ENCODE measurements around the gene TPD52L1. TPM values are rescaled to one million over a fixed set of nuclear protein-coding genes. Genes with fewer than 3 reads are reported as not detected.

Gene TPD52L1
- total RNA-seq, 1 donor from 2014 or later: 7.2 TPM

DNA sequence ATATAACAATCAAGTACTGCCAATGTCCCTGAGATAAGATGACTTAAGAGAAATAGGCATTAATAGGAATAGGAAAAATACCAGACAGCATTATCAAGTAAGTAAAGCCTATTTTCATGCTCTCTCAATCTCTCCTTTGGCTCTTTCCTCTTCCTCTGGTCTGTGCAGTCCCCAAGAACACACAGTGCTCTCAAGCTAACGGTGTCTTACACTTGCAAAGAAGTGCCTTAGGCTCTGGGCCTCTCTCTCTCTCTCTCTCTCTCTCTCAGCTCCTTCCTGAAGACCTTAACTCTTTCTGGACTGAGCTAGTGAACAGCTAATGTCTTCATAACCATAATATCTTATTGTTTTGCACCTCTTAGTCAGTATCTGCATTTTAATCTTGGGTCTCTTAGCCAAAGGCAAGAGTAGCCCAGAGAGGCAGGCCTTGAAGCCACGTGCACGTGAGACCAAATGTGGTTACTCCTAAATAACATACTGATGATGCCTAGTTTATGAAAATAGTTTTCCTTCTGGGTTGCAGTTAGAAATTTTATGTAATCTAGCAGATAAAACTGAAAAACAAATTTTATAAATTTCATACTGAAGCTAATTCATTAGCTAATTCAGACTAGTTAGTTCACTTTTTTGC is 70.8 kb downstream of the TPD52L1 start:
- H3K27ac Mint-ChIP-seq (ENCODE audit: unreplicated experiment): peak overlapping the region; percentile 16
- DNase-seq (ENCODE audit: extremely low spot score, unreplicated experiment): no peak

DNA sequence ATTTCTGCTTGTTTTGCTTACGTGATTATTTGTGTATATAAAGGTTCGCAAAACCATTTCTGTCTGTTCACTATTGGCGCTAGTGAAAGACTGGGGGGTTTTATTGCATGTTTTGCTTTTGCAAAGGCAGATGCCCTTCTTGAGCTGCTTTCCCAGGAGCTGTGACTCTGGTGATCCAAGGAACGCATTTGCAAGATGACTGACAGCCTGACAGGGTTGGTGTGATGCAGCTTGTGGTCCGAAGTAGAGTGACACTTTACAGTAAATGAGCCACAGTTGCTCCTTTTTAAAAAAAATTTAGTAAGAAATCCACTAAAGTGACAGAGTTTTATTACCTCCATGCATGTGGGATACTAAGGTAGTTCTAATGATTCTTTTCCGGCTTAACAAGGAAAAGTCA is 73.7 kb downstream of the TPD52L1 start:
- H3K27me3 Mint-ChIP-seq (ENCODE audit: unreplicated experiment): no peaks in the 10 kb centered on the region
- no peak overlapping the region for H3K27ac Mint-ChIP-seq (ENCODE audit: unreplicated experiment)
- no peak overlapping the region for H3K4me3 Mint-ChIP-seq (ENCODE audit: unreplicated experiment)
- H3K9me3 Mint-ChIP-seq (ENCODE audit: unreplicated experiment): no peaks in the 10 kb centered on the region
- TF ChIP-seq, protein P1, sequence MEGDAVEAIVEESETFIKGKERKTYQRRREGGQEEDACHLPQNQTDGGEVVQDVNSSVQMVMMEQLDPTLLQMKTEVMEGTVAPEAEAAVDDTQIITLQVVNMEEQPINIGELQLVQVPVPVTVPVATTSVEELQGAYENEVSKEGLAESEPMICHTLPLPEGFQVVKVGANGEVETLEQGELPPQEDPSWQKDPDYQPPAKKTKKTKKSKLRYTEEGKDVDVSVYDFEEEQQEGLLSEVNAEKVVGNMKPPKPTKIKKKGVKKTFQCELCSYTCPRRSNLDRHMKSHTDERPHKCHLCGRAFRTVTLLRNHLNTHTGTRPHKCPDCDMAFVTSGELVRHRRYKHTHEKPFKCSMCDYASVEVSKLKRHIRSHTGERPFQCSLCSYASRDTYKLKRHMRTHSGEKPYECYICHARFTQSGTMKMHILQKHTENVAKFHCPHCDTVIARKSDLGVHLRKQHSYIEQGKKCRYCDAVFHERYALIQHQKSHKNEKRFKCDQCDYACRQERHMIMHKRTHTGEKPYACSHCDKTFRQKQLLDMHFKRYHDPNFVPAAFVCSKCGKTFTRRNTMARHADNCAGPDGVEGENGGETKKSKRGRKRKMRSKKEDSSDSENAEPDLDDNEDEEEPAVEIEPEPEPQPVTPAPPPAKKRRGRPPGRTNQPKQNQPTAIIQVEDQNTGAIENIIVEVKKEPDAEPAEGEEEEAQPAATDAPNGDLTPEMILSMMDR (IDR thresholded peaks at IDR 0.05): no peak
- peaks cover 19% of the 10 kb centered on the region for H3K4me1 Mint-ChIP-seq (ENCODE audit: unreplicated experiment)
- no peak for DNase-seq (ENCODE audit: extremely low spot score, unreplicated experiment)
- no peaks in the 10 kb centered on the region for H3K36me3 Mint-ChIP-seq (ENCODE audit: unreplicated experiment)

More for the DNA sequence above, 70.8 kb downstream of the TPD52L1 start:
- Mint-ChIP-seq H3K36me3 (ENCODE audit: unreplicated experiment) (no peaks in the 10 kb centered on the region), H3K4me3 (ENCODE audit: unreplicated experiment) (no peak overlapping the region), H3K4me1 (ENCODE audit: unreplicated experiment) (peaks cover 21% of the 10 kb centered on the region), H3K9me3 (ENCODE audit: unreplicated experiment) (no peaks in the 10 kb centered on the region), H3K27me3 (ENCODE audit: unreplicated experiment) (no peaks in the 10 kb centered on the region)
- TF ChIP-seq, protein P1 (IDR thresholded peaks at IDR 0.05): no peak

- no peaks in the 10 kb centered on the region for H3K27me3 Mint-ChIP-seq (ENCODE audit: unreplicated experiment)
- no peak overlapping the region for H3K4me3 Mint-ChIP-seq (ENCODE audit: unreplicated experiment)
- peaks cover 15% of the 10 kb centered on the region for H3K4me1 Mint-ChIP-seq (ENCODE audit: unreplicated experiment)
- TF ChIP-seq, protein P1 (IDR thresholded peaks at IDR 0.05): no peak
- H3K36me3 Mint-ChIP-seq (ENCODE audit: unreplicated experiment): no peaks in the 10 kb centered on the region
- no peak for DNase-seq (ENCODE audit: extremely low spot score, unreplicated experiment)
- no peak overlapping the region for H3K27ac Mint-ChIP-seq (ENCODE audit: unreplicated experiment)
- H3K9me3 Mint-ChIP-seq (ENCODE audit: unreplicated experiment): no peaks in the 10 kb centered on the region
Observed at GRCh38 chr6:125228981-125229479, 75.5 kb downstream of the TPD52L1 start.

GRCh38 chr6:125230674-125231073 is 77.1 kb downstream of the TPD52L1 start:
- no peak overlapping the region for H3K4me3 Mint-ChIP-seq (ENCODE audit: unreplicated experiment)
- TF ChIP-seq, protein P1 (IDR thresholded peaks at IDR 0.05): no peak
- DNase-seq (ENCODE audit: extremely low spot score, unreplicated experiment): no peak
- no peak overlapping the region for H3K27ac Mint-ChIP-seq (ENCODE audit: unreplicated experiment)
- no peaks in the 10 kb centered on the region for H3K27me3 Mint-ChIP-seq (ENCODE audit: unreplicated experiment)
- H3K36me3 Mint-ChIP-seq (ENCODE audit: unreplicated experiment): no peaks in the 10 kb centered on the region
- no peaks in the 10 kb centered on the region for H3K9me3 Mint-ChIP-seq (ENCODE audit: unreplicated experiment)
- peaks cover 10% of the 10 kb centered on the region for H3K4me1 Mint-ChIP-seq (ENCODE audit: unreplicated experiment)

- no peak overlapping the region for H3K27ac Mint-ChIP-seq (ENCODE audit: unreplicated experiment)
- H3K36me3 Mint-ChIP-seq (ENCODE audit: unreplicated experiment): no peaks in the 10 kb centered on the region
- TF ChIP-seq, protein P1 (IDR thresholded peaks at IDR 0.05): no peak
- H3K27me3 Mint-ChIP-seq (ENCODE audit: unreplicated experiment): no peaks in the 10 kb centered on the region
- H3K4me1 Mint-ChIP-seq (ENCODE audit: unreplicated experiment): peaks cover 10% of the 10 kb centered on the region
- no peak overlapping the region for H3K4me3 Mint-ChIP-seq (ENCODE audit: unreplicated experiment)
- H3K9me3 Mint-ChIP-seq (ENCODE audit: unreplicated experiment): no peaks in the 10 kb centered on the region
- no peak for DNase-seq (ENCODE audit: extremely low spot score, unreplicated experiment)
Observed at GRCh38 chr6:125231133-125231532, 77.6 kb downstream of the TPD52L1 start.
